Lower leg skin (tissue), 4 donors: Measurements from ENCODE around the gene STRN4. TPM values are rescaled to one million over a fixed set of nuclear protein-coding genes. Genes with fewer than 3 reads are reported as not detected.

ENCODE experiments used
- DNase-seq, 2 donors: peaks; one replicate each; pipeline ENCODE4 v3.0.0-alpha.2; 2019; ENCODE audit warnings: low spot score in 2 of 2
- H3K4me3 ChIP-seq: fragments of 200-600 bp; sonication (generic); 2 replicates; pipeline ENCODE4 v1.5.1; 2017; ENCODE audit warnings: mild to moderate bottlenecking, low read depth; ENCODE audit not compliant: poor library complexity, severe bottlenecking
- CTCF ChIP-seq, 3 donors: fragments of 450-650 bp; IDR thresholded peaks; one replicate each; pipeline ENCODE4 v1.5.1; 2016; ENCODE audit warnings: antibody characterized with exemption in 3 of 3, mild to moderate bottlenecking in 3 of 3, moderate library complexity in 2 of 3
- POLR2A ChIP-seq, 2 donors: fragments of 450-650 bp; IDR thresholded peaks; one replicate each; pipeline ENCODE4 v1.6.1; 2016 to 2017; ENCODE audit warnings: antibody characterized with exemption in 2 of 2, mild to moderate bottlenecking in 1 of 2, moderate library complexity in 1 of 2
- WGBS, 2 donors: methylation state at CpG; one replicate each; pipeline ENCODE4 v1.1.5; 2018; 5-methylcytosine and 5-hydroxymethylcytosine counted together
- intact Hi-C: fragments of 100-400 bp; cut with DNase I; formaldehyde crosslinking; loops from one replicate; pipeline ENCODE4 v1.15.0; 2023; ENCODE audit warnings: low total_unique reads
- total RNA-seq, 4 donors: library from RNA; depleted of rRNA; stranded (reverse); fragments of >200 nt; gene quantifications; one replicate each; pipeline ENCODE4 v1.1.0, GENCODE V29; 2016

STRN4 gene
- total RNA-seq, 4 donors from 2014 or later, result 81.5 to 97.6 (median 93.5) TPM

- no peak for DNase-seq
- WGBS, 2 donors, result 94 to 95% methylated on average over 10 of the region's 10 CpGs
- H3K4me3 ChIP-seq, result no peak overlapping the region
- intact Hi-C loops, result no loop called here
- no peak for TF ChIP-seq POLR2A (IDR thresholded peaks at IDR 0.05)
- no peak for TF ChIP-seq CTCF (IDR thresholded peaks at IDR 0.05)
These were observed 50.2 kb downstream of the STRN4 start for GRCh38 chr19:46696052-46696451.

- WGBS, 2 donors, result 90 to 94% methylated on average over 13 to 22 of the region's 22 CpGs
- no peak for DNase-seq
- intact Hi-C loops, result no loop called here
- H3K4me3 ChIP-seq, result no peak overlapping the region
- TF ChIP-seq POLR2A (IDR thresholded peaks at IDR 0.05) (no peak), CTCF (IDR thresholded peaks at IDR 0.05) (no peak)
These were observed 52.5 kb downstream of the STRN4 start for GRCh38 chr19:46693760-46694159.

GRCh38 chr19:46692918-46693722, 53.1 kb downstream of the STRN4 start:
- WGBS, 2 donors, result 93 to 98% methylated on average over 4 of the region's 4 CpGs
- no peak for DNase-seq
- H3K4me3 ChIP-seq, result no peak overlapping the region
- TF ChIP-seq POLR2A (IDR thresholded peaks at IDR 0.05) (no peak), CTCF (IDR thresholded peaks at IDR 0.05) (no peak)
- intact Hi-C loops, result no loop called here

DNA sequence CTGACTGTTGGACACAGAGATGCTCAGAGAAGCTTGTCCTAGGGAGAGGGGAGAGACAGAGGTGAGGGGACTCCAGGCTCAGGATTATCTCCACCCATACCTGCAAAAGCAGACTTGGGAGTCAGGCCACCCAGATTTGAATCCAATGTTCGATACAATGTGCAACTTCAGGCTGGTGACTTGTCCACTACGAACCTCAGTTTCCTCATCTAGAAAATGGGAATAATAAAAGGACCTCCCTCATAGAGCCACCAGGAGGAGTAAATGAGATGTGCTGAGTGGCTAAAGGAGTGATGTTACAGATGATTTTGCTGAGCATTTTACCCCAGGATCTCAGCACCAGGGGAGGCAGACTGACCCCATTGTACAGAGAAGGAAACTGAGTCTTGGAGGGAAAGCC, 54.3 kb downstream of the STRN4 start:
- TF ChIP-seq POLR2A (IDR thresholded peaks at IDR 0.05) (no peak), CTCF (IDR thresholded peaks at IDR 0.05) (no peak)
- 93 to 95% methylated on average over 2 of the region's 2 CpGs for WGBS, 2 donors
- DNase-seq, result no peak
- no peak overlapping the region for H3K4me3 ChIP-seq
- intact Hi-C loops, result no loop called here

- no peak overlapping the region for H3K4me3 ChIP-seq
- WGBS, 2 donors, result 50 to 72% methylated on average over 2 of the region's 2 CpGs
- TF ChIP-seq POLR2A (IDR thresholded peaks at IDR 0.05), result no peak
- no peak for TF ChIP-seq CTCF (IDR thresholded peaks at IDR 0.05)
- DNase-seq, result no peak
- intact Hi-C loops, result no loop called here
These were observed 55.1 kb downstream of the STRN4 start for GRCh38 chr19:46691104-46691503.

- intact Hi-C loops, result no loop called here
- H3K4me3 ChIP-seq, result no peak overlapping the region
- no peak for DNase-seq
- 94 to 95% methylated on average over 14 of the region's 14 CpGs for WGBS, 2 donors
- TF ChIP-seq POLR2A (IDR thresholded peaks at IDR 0.05), result no peak
- TF ChIP-seq CTCF (IDR thresholded peaks at IDR 0.05), result no peak
These were observed 56.9 kb downstream of the STRN4 start for GRCh38 chr19:46689358-46689757.
